ENCODE results near the gene RIN3. TPM values are rescaled to one million over a fixed set of nuclear protein-coding genes. Genes with fewer than 3 reads are reported as not detected.

The RIN3 gene
- total and polyA plus RNA-seq, 2 experiments from 2014 or later, result 3.5 to 5.4 TPM

GRCh38 chr14:92645841-92646478 lies 132.4 kb downstream of the RIN3 start:
- Histone ChIP-seq H3K4me1 (ENCODE audit: low read depth) (peaks cover 7% of the 10 kb centered on the region), H3K9me3 (ENCODE audit: low read depth) (no peaks in the 10 kb centered on the region), H3K27me3 (no peaks in the 10 kb centered on the region), H3K36me3 (no peaks in the 10 kb centered on the region), H3K4me3 (no peak overlapping the region), H3K27ac (no peak overlapping the region)
- peak in 1 of 2 donors; percentile 89 for DNase-seq (ENCODE audit: low read depth in 1 of 2, low spot score in 1 of 2)
- TF ChIP-seq CTCF (IDR thresholded peaks at IDR 0.05; ENCODE audit: low read depth, low read length), result no peak

- Histone ChIP-seq H3K9me3 (ENCODE audit: low read depth) (no peaks in the 10 kb centered on the region), H3K27ac (peak overlapping the region; percentile 57), H3K27me3 (no peaks in the 10 kb centered on the region), H3K36me3 (no peaks in the 10 kb centered on the region), H3K4me3 (no peak overlapping the region), H3K4me1 (ENCODE audit: low read depth) (peaks cover 7% of the 10 kb centered on the region)
- TF ChIP-seq CTCF (IDR thresholded peaks at IDR 0.05; ENCODE audit: low read depth, low read length), result no peak
- peak; percentile 32 to 96 for DNase-seq (ENCODE audit: low read depth in 1 of 2, low spot score in 1 of 2)
Observed at GRCh38 chr14:92646952-92647796, 133.6 kb downstream of the RIN3 start.

GRCh38 chr14:92647797-92648279 lies 134.3 kb downstream of the RIN3 start:
- no peaks in the 10 kb centered on the region for H3K9me3 ChIP-seq (ENCODE audit: low read depth)
- no peaks in the 10 kb centered on the region for H3K36me3 ChIP-seq
- no peak overlapping the region for H3K4me3 ChIP-seq
- peaks cover 7% of the 10 kb centered on the region for H3K4me1 ChIP-seq (ENCODE audit: low read depth)
- peak in 1 of 2 donors; percentile 47 for DNase-seq (ENCODE audit: low read depth in 1 of 2, low spot score in 1 of 2)
- peak overlapping the region; percentile 57 for H3K27ac ChIP-seq
- TF ChIP-seq CTCF (IDR thresholded peaks at IDR 0.05; ENCODE audit: low read depth, low read length), result no peak
- H3K27me3 ChIP-seq, result no peaks in the 10 kb centered on the region

GRCh38 chr14:92649066-92649465 lies 135.5 kb downstream of the RIN3 start:
- DNase-seq (ENCODE audit: low read depth in 1 of 2, low spot score in 1 of 2), result no peak
- no peaks in the 10 kb centered on the region for H3K27me3 ChIP-seq
- peaks cover 7% of the 10 kb centered on the region for H3K4me1 ChIP-seq (ENCODE audit: low read depth)
- no peaks in the 10 kb centered on the region for H3K9me3 ChIP-seq (ENCODE audit: low read depth)
- TF ChIP-seq CTCF (IDR thresholded peaks at IDR 0.05; ENCODE audit: low read depth, low read length), result no peak
- no peak overlapping the region for H3K4me3 ChIP-seq
- no peak overlapping the region for H3K27ac ChIP-seq
- H3K36me3 ChIP-seq, result no peaks in the 10 kb centered on the region

GRCh38 chr14:92649934-92650545 lies 136.5 kb downstream of the RIN3 start:
- no peak overlapping the region for H3K4me3 ChIP-seq
- H3K9me3 ChIP-seq (ENCODE audit: low read depth), result no peaks in the 10 kb centered on the region
- no peaks in the 10 kb centered on the region for H3K27me3 ChIP-seq
- peaks cover 7% of the 10 kb centered on the region for H3K4me1 ChIP-seq (ENCODE audit: low read depth)
- DNase-seq (ENCODE audit: low read depth in 1 of 2, low spot score in 1 of 2), result peak in 1 of 2 donors; percentile 99
- no peak overlapping the region for H3K27ac ChIP-seq
- H3K36me3 ChIP-seq, result no peaks in the 10 kb centered on the region
- TF ChIP-seq CTCF (IDR thresholded peaks at IDR 0.05; ENCODE audit: low read depth, low read length), result no peak

All from cardiac muscle cell (in vitro differentiated cells and primary cell).